ENCODE results near the gene DCBLD1.

DCBLD1 gene

GRCh38 chr6:117480651-117481050 is 1.8 kb upstream of the DCBLD1 start:
- no peak for TF ChIP-seq CTCF (IDR thresholded peaks at IDR 0.05; ENCODE audit: low read depth, low read length)
- no peaks in the 10 kb centered on the region for H3K9me3 ChIP-seq
- no peak for DNase-seq
- no peak overlapping the region for H3K4me3 ChIP-seq (ENCODE audit: low read depth, low read length)
- H3K27me3 ChIP-seq = no peaks in the 10 kb centered on the region
- peaks cover 9% of the 10 kb centered on the region; the same call in 1 of the 2 replicates for H3K4me1 ChIP-seq
- no peaks in the 10 kb centered on the region for H3K36me3 ChIP-seq

- no peak for TF ChIP-seq CTCF (IDR thresholded peaks at IDR 0.05; ENCODE audit: low read depth, low read length)
- Histone ChIP-seq H3K9me3 (no peaks in the 10 kb centered on the region), H3K4me3 (ENCODE audit: low read depth, low read length) (no peak overlapping the region), H3K27me3 (no peaks in the 10 kb centered on the region), H3K36me3 (no peaks in the 10 kb centered on the region), H3K4me1 (peaks cover 9% of the 10 kb centered on the region; the same call in 1 of the 2 replicates)
- DNase-seq = no peak
These were observed 1.1 kb upstream of the DCBLD1 start for GRCh38 chr6:117481278-117481925.

- no peak for DNase-seq
- Histone ChIP-seq H3K27me3 (no peaks in the 10 kb centered on the region), H3K4me3 (ENCODE audit: low read depth, low read length) (no peak overlapping the region; the same call in 1 of the 2 replicates)
These were observed 591 bp upstream of the DCBLD1 start for GRCh38 chr6:117481926-117482239.

DNA sequence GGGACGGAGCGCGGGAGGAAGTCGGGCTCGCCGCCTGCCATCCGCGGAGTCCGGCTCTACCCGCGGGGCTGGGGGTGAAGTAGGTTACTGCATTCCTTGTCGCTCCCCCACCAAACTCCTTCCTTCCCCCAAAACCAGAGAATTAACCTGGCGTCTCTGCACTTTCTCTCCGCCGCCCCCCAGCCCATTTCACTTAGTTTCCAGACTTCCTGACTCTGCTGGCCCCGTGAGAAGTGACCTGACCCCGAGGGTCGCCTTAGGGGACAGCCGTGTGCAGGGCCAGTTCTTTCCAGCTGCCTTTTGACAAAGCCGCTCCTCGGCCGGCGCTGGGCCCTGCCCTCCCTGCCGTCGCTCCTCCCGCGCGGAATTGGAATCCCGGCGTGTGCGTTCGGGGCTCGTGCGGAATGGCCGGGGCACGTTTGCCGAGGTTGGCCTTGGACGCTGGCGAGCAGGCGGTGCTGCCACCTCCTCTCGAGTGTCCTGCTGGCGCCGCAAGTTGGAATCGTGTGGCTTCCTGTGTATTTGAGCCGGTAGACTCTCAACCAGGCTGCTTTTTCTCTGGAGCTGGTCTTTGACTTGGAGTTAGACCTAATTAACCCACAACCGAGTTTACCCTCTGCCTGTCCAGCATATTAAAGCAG is 650 bp downstream of the DCBLD1 start:
- Histone ChIP-seq H3K4me3 (ENCODE audit: low read depth, low read length) (peak overlapping the region; percentile 81), H3K27me3 (no peaks in the 10 kb centered on the region), H3K36me3 (no peaks in the 10 kb centered on the region), H3K9me3 (no peaks in the 10 kb centered on the region), H3K4me1 (peaks cover 1% of the 10 kb centered on the region; the same call in 1 of the 2 replicates)
- peak; percentile 69 for DNase-seq
- TF ChIP-seq CTCF (IDR thresholded peaks at IDR 0.05; ENCODE audit: low read depth, low read length) = no peak

More at GRCh38 chr6:117481926-117482239, 591 bp upstream of the DCBLD1 start:
- TF ChIP-seq CTCF (IDR thresholded peaks at IDR 0.05; ENCODE audit: low read depth, low read length) = no peak
- Histone ChIP-seq H3K9me3 (no peaks in the 10 kb centered on the region), H3K36me3 (no peaks in the 10 kb centered on the region), H3K4me1 (peaks cover 9% of the 10 kb centered on the region; the same call in 1 of the 2 replicates)

GRCh38 chr6:117483645-117484016 is 1.2 kb downstream of the DCBLD1 start:
- peak overlapping the region; percentile 81 for H3K4me3 ChIP-seq (ENCODE audit: low read depth, low read length)
- H3K9me3 ChIP-seq = no peaks in the 10 kb centered on the region
- no peak for TF ChIP-seq CTCF (IDR thresholded peaks at IDR 0.05; ENCODE audit: low read depth, low read length)
- H3K27me3 ChIP-seq = no peaks in the 10 kb centered on the region
- H3K4me1 ChIP-seq = no peaks in the 10 kb centered on the region
- peak; percentile 12 for DNase-seq
- no peaks in the 10 kb centered on the region for H3K36me3 ChIP-seq

- no peaks in the 10 kb centered on the region for H3K36me3 ChIP-seq
- no peaks in the 10 kb centered on the region for H3K9me3 ChIP-seq
- H3K4me3 ChIP-seq (ENCODE audit: low read depth, low read length) = peak overlapping the region; percentile 81
- no peaks in the 10 kb centered on the region for H3K4me1 ChIP-seq
- no peak for TF ChIP-seq CTCF (IDR thresholded peaks at IDR 0.05; ENCODE audit: low read depth, low read length)
- H3K27me3 ChIP-seq = no peaks in the 10 kb centered on the region
- DNase-seq = no peak
These were observed 1.7 kb downstream of the DCBLD1 start for GRCh38 chr6:117484052-117484646.

Measured in BE2C (cell line).